ENCODE measurements around the gene PIEZO1.
A peak's percentile ranks its signal among the peaks of the same experiment; 100 is the strongest.

The PIEZO1 gene

GRCh38 chr16:88699180-88699579, 85.8 kb downstream of the PIEZO1 start:
- no peak for DNase-seq

DNA sequence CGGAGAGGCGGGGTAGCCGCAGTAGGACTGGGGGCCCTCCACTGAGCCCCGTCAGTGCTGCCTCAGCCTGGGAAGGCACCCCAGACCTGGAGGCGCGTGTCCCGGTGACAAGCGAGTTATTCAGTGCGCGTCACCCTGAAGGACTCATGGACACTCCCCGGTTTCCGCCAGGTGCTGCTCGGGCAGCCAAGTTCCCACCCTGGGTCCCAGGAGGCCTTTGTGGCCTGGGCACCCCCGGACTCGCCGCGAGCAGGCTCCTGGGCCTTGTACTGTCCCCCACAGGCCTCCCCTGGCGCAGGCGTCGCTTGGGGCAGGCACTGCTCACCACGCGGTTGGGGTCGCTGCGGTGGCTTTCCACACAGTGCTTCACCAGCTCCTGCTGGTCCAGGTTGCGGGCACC, 86.4 kb downstream of the PIEZO1 start:
- DNase-seq, result no peak

DNA sequence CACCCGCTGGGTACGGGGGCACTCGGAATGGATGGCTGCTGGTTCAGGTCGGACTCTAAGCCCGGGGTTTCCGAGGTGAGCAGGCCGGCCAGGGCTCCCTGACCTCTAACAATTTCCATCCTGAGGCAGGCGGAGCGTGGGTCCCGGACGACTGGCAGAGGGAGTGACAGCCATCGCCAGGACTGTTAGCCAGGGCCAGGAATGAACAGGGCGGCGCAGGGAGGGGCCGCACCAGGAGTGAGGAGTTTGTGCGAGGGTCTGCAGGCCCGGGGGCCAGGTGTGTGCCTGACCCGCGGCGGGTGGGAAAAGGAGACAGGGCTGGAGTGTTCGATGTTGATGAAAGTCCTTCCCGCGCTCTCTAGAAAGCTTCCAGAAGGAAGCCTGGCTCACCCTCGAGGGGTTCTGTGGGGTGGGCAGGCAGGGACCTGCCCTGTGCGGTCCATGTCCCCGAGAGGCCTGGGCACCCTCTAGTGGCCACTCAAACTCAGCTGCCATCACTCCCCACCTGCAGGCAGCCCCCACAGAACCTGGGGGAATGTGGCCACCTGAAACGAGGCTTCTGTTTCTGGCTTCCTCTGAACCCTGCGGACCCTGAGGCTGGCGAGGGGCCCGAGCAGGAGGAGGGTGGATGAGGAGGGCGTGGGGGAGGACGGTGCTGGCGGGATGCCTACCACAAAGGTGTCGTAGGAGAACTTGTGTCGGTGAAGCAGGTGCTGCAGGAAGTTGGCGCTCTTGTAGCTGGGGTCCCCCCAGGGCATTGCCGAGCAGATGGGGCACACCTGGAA, 87.0 kb downstream of the PIEZO1 start:
- peak; percentile 46 for DNase-seq

DNA sequence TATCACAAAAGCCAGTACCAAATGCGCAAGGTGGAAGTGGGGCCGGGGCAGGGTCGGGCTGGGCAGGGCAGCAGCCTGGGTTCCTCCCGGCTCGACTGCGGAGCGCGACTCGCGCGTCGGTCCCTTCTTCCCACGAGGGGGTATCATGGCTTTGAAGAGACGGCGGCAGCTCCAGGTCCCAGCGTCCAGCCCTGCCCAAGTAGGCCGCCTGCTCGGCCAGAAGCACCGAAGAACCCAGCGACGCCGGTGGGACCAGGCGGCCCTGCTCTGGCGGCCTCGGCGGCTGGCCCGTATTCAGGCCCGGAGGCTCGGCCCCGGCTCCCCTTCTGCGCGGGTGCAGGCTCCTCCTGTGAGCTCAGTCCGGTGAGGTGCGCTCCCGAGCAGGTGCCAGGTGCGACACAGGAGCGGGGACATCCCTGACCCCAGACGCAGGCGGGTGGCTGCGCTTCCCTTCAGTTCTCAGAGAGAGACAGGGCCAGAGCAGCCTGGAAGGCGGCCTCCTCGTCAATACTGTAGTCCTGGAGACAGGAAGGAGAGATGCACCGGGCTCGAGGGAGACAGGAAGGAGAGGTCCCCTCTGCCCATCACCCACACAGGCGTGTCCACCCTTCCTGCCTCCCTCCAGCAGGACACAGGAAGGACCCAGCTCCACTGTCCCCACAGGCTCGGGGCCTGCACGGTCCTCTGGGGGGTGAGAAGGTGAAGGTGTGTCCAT, 87.7 kb downstream of the PIEZO1 start:
- no peak for DNase-seq

DNA sequence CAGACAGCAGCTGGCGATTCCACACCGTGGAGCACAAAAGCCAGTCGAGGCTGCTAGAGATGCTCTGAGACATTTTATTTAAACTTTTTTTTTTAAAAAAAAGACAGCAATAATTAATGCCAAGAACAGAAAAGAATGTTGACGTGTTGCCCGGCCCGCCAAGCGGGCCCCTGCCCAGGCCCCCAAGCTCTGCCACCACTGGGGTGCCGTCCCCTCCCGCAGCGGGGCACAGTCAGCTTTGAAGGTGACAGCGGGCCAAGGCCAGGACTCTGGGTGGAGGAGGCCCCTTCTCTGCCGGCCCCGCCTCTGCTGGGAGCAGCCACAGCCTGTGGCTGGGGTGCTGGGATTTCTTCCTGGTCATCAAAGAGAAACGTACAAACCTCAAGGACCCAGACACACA, 88.6 kb downstream of the PIEZO1 start:
- DNase-seq, result no peak

DNA sequence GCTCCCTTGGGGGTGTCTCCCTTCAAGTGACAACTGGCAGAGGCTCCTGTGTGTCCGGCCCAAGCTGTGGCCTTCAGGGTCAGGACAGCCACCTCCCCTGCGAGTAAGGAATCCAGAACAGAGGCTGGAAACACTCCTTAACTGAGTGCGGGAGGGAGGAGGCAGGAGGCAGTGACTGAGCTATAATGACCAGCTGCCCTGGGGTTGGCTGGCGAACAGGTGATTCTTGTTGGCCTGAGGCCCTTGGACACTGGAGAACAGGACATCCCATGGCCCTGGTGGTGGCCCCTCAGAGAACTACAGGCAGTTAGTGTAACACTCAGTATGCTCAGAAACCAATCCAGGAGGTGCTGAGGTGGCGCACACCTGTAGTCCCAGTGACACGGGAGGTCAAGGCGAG, 89.3 kb downstream of the PIEZO1 start:
- no peak for DNase-seq

DNA sequence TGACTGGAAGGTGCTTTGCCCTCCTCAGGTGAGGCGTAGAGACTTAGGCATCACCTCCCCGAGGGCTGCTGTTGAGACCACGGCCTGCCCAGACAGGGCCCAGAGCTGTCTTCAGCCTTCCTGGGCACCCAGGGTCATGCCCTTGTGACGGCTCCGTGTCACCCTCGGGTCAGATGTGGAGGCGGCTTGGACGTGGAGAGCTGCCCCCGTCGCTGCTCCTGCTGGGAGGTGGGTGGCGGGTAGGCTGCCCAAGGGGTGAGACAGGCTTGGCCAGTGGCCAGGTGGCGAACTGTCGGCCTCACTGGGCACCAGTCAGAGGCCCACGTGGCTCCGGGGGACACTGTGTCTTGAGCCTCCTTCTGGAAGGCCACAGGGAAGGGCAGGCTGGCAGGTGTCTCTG, 89.8 kb downstream of the PIEZO1 start:
- DNase-seq, result no peak

GRCh38 chr16:88694221-88695087, 90.6 kb downstream of the PIEZO1 start:
- DNase-seq, result no peak

- no peak for DNase-seq
Observed at GRCh38 chr16:88693420-88694177, 91.4 kb downstream of the PIEZO1 start.

DNA sequence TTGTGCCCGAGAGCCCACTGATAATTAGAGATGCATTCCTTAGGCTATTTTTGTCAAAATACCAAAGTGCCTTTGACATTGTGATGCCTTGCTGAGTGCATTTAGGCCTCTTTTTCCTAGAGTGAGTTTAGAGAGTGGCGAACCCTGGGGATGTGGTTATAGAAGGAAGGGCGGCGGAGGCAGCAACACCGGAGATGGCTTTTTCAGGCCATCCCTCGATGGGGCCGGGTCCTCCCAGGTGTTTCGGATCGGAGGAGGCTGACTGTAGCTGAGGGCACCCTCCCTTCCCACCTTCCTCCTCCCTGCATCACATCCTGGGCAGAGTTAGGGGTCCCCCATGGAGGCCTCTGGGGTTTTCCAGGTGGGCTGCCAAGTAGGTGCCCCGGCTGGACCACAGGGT, 92.2 kb downstream of the PIEZO1 start:
- DNase-seq, result no peak

DNA sequence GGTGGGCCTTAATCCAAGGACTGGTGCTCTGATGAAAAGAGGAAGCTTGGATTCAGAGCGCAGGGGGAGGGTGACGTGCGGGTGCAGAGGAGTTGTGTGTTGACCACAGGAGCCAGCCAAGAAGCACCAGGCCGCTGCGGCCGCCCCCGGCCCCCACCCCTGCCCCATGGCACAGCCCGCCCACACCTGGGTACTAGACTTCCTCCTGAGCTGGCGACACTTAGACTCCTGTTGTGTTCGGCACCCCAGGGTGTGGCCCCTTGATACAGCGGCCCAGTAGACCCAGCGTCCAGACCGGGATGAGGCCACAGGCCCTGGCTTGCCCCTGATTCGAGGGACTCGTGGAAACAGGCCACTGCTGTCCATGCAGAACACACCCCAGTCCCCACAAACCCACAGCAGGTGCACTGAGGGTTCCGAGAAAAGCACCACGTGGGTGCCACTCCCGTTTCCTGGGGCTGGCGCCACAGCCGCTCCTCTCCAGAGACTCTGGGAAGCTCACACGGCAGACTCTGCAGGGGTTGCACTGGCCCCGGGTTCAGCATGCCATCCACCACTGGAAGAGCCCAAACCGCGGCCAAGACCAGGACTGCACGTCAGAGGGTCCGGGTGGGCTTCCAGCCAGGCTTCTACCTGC, 93.0 kb downstream of the PIEZO1 start:
- DNase-seq, result peak; percentile 53

- no peak for DNase-seq
Observed at GRCh38 chr16:88691129-88691813, 93.7 kb downstream of the PIEZO1 start.

GRCh38 chr16:88690341-88691128, 94.5 kb downstream of the PIEZO1 start:
- no peak for DNase-seq

GRCh38 chr16:88688013-88688778, 96.8 kb downstream of the PIEZO1 start:
- no peak for DNase-seq

- no peak for DNase-seq
Observed at GRCh38 chr16:88687676-88688012, 97.4 kb downstream of the PIEZO1 start.

DNA sequence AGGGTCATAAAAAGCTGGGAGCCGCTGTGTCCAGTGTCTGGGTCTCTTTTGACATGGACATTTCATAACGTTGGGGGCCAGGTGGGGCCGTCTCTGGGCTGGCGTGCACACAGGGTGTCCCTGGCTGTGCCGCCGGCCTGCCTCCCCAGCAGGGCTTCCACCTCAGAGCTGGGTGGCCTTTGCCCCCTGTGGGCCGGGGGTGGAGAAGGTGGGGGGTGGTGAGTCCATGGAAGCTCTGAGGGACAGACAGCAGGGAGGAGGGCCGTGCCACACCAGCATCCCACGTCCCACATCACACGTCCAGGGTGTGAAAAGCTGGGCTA, 97.8 kb downstream of the PIEZO1 start:
- DNase-seq, result no peak

GRCh38 chr16:88686439-88687253, 98.4 kb downstream of the PIEZO1 start, which contains the start of gene SNAI3:
Gene SNAI3 (minus strand): TSS chr16:88686507. CDS start chr16:88686406, 101 bp downstream.
- peak; percentile 90 for DNase-seq

- DNase-seq, result no peak
Observed at GRCh38 chr16:88686062-88686438, 99.0 kb downstream of the PIEZO1 start.

Data from activated T-cell treated with anti-CD3 and anti-CD28 coated beads, Interleukin-2, amount 50 U/mL, for 1 hour (primary cell).